DND-41 (cell line): Measurements from ENCODE around the gene ITGB5.

Source experiments
- ATAC-seq: fragments of 200-7000 bp; cut with Tn5 transposase; 3 replicates; pipeline ENCODE4 v1.9.1; 2021; ENCODE audit warnings: low read depth; ENCODE audit not compliant: insufficient read depth
- DNase-seq: peaks from one replicate; pipeline ENCODE4 v3.0.0-alpha.2; 2020
- H2AFZ ChIP-seq: 2 replicates; pipeline ENCODE4 v1.6.0; 2012; ENCODE audit warnings: low read depth, low read length
- H3K27ac ChIP-seq: 2 replicates; pipeline ENCODE4 v1.5.1; 2012; ENCODE audit warnings: low read length, inconsistent platforms
- H3K27me3 ChIP-seq: fragments of 200-600 bp; sonication (generic); 2 replicates; pipeline ENCODE4 v1.6.0; 2012; ENCODE audit warnings: low read length, mild to moderate bottlenecking, inconsistent platforms; ENCODE audit not compliant: insufficient read depth, poor library complexity
- H3K36me3 ChIP-seq: 2 replicates; pipeline ENCODE4 v1.5.1; 2012; ENCODE audit warnings: low read length, inconsistent platforms; ENCODE audit not compliant: insufficient read depth
- H3K4me1 ChIP-seq: 2 replicates; pipeline ENCODE4 v1.5.1; 2012; ENCODE audit warnings: mild to moderate bottlenecking, low read length; ENCODE audit not compliant: insufficient read depth
- H3K4me2 ChIP-seq: 2 replicates; pipeline ENCODE4 v1.6.0; 2012; ENCODE audit warnings: mild to moderate bottlenecking, moderate library complexity, low read length, inconsistent platforms; ENCODE audit not compliant: insufficient read depth
- H3K4me3 ChIP-seq, 2 experiments: fragments of 200-600 bp in 1 of 2; shearing (Covaris generic) in 1 of 2; 2 replicates each; pipeline ENCODE4 v1.5.1; 2012 to 2016; ENCODE audit warnings: inconsistent platforms in 2 of 2, low read length in 2 of 2, mild to moderate bottlenecking in 2 of 2, low read depth in 1 of 2, moderate library complexity in 1 of 2
- H3K79me2 ChIP-seq: 2 replicates; pipeline ENCODE4 v1.6.0; 2012; ENCODE audit warnings: low read length, inconsistent platforms; ENCODE audit not compliant: insufficient read depth
- H3K9ac ChIP-seq: 2 replicates; pipeline ENCODE4 v1.6.0; 2012; ENCODE audit warnings: low read depth, mild to moderate bottlenecking, inconsistent platforms, low read length, moderate library complexity
- H3K9me3 ChIP-seq: 2 replicates; pipeline ENCODE4 v1.5.1; 2012; ENCODE audit warnings: low read length, moderate library complexity, mild to moderate bottlenecking, inconsistent platforms; ENCODE audit not compliant: insufficient read depth, severe bottlenecking
- H4K20me1 ChIP-seq: 2 replicates; pipeline ENCODE4 v1.6.0; 2012; ENCODE audit warnings: low read length; ENCODE audit not compliant: insufficient read depth
- EZH2 ChIP-seq: IDR thresholded peaks from 3 replicates; pipeline ENCODE4 v1.6.1; 2012; ENCODE audit warnings: borderline replicate concordance, low read depth, mild to moderate bottlenecking, moderate library complexity, low read length, inconsistent platforms; ENCODE audit not compliant: severe bottlenecking
- TF ChIP-seq, protein P1 (sequence below): IDR thresholded peaks from 2 replicates; pipeline ENCODE4 v1.5.1; 2012; ENCODE audit warnings: borderline replicate concordance, low read length, moderate library complexity, mild to moderate bottlenecking; ENCODE audit not compliant: poor library complexity, severe bottlenecking; ENCODE audit errors: extremely low read depth

Gene ITGB5

GRCh38 chr3:124745756-124746155 lies 141.4 kb downstream of the ITGB5 start:
- TF ChIP-seq EZH2, result no peak
- TF ChIP-seq, protein P1, sequence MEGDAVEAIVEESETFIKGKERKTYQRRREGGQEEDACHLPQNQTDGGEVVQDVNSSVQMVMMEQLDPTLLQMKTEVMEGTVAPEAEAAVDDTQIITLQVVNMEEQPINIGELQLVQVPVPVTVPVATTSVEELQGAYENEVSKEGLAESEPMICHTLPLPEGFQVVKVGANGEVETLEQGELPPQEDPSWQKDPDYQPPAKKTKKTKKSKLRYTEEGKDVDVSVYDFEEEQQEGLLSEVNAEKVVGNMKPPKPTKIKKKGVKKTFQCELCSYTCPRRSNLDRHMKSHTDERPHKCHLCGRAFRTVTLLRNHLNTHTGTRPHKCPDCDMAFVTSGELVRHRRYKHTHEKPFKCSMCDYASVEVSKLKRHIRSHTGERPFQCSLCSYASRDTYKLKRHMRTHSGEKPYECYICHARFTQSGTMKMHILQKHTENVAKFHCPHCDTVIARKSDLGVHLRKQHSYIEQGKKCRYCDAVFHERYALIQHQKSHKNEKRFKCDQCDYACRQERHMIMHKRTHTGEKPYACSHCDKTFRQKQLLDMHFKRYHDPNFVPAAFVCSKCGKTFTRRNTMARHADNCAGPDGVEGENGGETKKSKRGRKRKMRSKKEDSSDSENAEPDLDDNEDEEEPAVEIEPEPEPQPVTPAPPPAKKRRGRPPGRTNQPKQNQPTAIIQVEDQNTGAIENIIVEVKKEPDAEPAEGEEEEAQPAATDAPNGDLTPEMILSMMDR, result no peak
- Histone ChIP-seq H3K36me3 (peaks cover 59% of the 10 kb centered on the region), H3K79me2 (no peaks in the 10 kb centered on the region), H4K20me1 (no peaks in the 10 kb centered on the region; the same call in 1 of the 2 replicates), H3K4me1 (no peaks in the 10 kb centered on the region), H3K27me3 (no peaks in the 10 kb centered on the region), H3K9me3 (peaks cover 3% of the 10 kb centered on the region), H3K27ac (no peak overlapping the region), H3K4me2 (no peak overlapping the region), H3K4me3 (no peak overlapping the region), H2AFZ (no peak overlapping the region), H3K9ac (no peak overlapping the region)
- ATAC-seq (no peak), DNase-seq (no peak)

DNA sequence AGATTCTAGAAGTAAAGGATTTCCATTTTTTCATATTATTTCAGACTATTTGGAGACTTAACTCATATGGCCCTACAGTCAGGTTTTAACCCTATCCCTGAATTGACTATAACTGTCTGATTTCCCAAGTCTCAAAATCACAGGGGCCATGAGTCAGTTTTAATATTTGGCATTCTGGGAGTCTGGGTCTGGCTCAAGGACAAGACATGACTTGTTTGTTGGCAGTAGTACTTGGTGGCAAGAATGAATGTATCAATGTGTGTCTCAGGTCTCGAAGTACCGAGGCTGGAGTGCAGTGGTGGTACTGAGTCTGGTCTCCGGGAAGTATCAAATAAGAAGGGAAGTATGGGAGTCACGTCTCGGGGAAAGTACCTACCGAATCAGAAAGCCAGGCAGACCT lies 146.1 kb downstream of the ITGB5 start:
- Histone ChIP-seq H2AFZ (no peak overlapping the region), H3K4me3 (no peak overlapping the region), H3K27me3 (no peaks in the 10 kb centered on the region), H3K27ac (no peak overlapping the region), H3K4me1 (no peaks in the 10 kb centered on the region; the same call in 1 of the 2 replicates), H3K79me2 (peaks cover 17% of the 10 kb centered on the region; the same call in 1 of the 2 replicates), H4K20me1 (peaks cover 16% of the 10 kb centered on the region; the same call in 1 of the 2 replicates), H3K36me3 (peaks cover 84% of the 10 kb centered on the region), H3K9me3 (no peaks in the 10 kb centered on the region), H3K4me2 (no peak overlapping the region), H3K9ac (no peak overlapping the region)
- ATAC-seq, result no peak
- TF ChIP-seq, protein P1, result no peak
- TF ChIP-seq EZH2, result no peak
- no peak for DNase-seq

DNA sequence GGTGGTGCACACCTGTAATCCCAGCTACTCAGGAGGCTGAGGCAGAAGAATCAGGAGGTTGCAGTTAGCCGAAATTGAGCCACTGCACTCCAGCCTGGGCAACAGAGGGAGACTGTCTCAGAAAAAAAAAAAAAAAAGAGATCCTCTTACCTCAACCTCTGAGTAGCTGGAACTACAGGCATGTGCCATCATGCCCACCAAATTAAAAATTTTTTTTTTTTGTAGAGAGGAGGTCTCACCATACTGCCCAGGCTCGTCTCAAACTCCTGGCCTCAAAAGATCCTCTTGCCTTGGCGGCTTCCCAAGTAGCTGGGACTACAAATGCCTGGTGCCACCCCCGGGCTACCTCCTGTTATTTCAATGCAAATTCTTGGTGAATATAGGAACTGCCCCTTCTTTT lies 155.4 kb downstream of the ITGB5 start:
- ATAC-seq (no peak), DNase-seq (no peak)
- H3K36me3 ChIP-seq, result peaks cover 34% of the 10 kb centered on the region
- H3K9ac ChIP-seq, result peak overlapping the region; percentile 75
- H3K9me3 ChIP-seq, result no peaks in the 10 kb centered on the region
- peaks cover 2% of the 10 kb centered on the region for H3K27me3 ChIP-seq
- peaks cover 39% of the 10 kb centered on the region for H3K4me1 ChIP-seq
- peak overlapping the region in 1 of 2 experiments; percentile 73; a peak in 2 of 4 replicates for H3K4me3 ChIP-seq
- TF ChIP-seq, protein P1, result no peak
- peak overlapping the region; percentile 99 for H3K4me2 ChIP-seq
- H3K79me2 ChIP-seq, result peaks cover 57% of the 10 kb centered on the region
- no peak overlapping the region for H2AFZ ChIP-seq
- no peak overlapping the region for H3K27ac ChIP-seq
- peaks cover 13% of the 10 kb centered on the region; the same call in 1 of the 2 replicates for H4K20me1 ChIP-seq

DNA sequence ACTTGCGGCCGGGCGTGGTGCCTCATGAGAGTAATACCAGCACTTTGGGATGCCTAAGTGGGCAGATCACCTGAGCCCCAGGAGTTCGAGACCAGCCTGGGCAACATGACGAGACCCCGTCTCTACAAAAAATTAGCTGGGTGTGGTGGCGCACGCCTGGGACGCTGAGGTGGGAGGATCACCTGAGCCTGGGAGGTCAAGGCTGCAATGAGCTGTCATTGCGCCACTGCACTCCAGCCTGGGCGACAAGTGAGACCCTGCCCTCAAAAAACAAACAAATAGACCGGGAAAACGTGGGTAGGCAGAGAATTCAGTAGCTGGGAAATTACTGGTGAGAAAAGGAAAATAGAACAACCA lies 156.2 kb downstream of the ITGB5 start:
- peak overlapping the region; percentile 75 for H3K9ac ChIP-seq
- peaks cover 2% of the 10 kb centered on the region for H3K27me3 ChIP-seq
- ATAC-seq (no peak), DNase-seq (no peak)
- peak overlapping the region; percentile 66 to 73 for H3K4me3 ChIP-seq
- peaks cover 53% of the 10 kb centered on the region for H3K79me2 ChIP-seq
- H3K9me3 ChIP-seq, result no peaks in the 10 kb centered on the region
- H3K36me3 ChIP-seq, result peaks cover 30% of the 10 kb centered on the region
- peak overlapping the region; percentile 97 for H2AFZ ChIP-seq
- H4K20me1 ChIP-seq, result peaks cover 13% of the 10 kb centered on the region; the same call in 1 of the 2 replicates
- peak overlapping the region; percentile 88 for H3K27ac ChIP-seq
- TF ChIP-seq EZH2, result no peak
- TF ChIP-seq, protein P1, result no peak
- H3K4me1 ChIP-seq, result peaks cover 39% of the 10 kb centered on the region
- peak overlapping the region; percentile 99 for H3K4me2 ChIP-seq
